Dedifferentiated amniotic fluid mesenchymal stem cell (primary cell): ENCODE data around the gene PROSER2.
A peak's percentile ranks its signal among the peaks of the same experiment; 100 is the strongest.

ENCODE experiments used
- DNase-seq: peaks from one replicate; pipeline ENCODE4 v3.0.0-alpha.2; 2016; ENCODE audit errors: extremely low spot score

The PROSER2 gene

DNA sequence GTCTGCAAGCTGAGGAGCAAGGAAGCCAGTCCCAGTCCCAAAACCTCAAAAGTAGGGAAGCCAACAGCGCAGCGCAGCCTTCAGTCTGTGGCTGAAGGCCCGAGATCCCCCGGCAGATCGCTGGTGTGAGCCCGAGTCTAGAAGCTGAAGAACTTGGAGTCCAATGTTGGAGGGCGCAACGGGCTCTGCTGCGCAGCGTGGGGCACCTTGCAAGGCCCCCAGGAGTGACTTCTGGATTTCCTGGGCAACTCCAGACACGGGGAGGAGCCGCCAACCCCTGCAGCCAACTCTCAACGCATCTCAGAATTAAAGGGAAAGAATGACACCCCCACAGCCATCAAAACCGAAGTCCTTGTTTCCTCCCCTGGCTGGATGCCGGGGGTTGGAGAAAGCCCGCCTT is 18.8 kb upstream of the PROSER2 start:
- no peak for DNase-seq

DNA sequence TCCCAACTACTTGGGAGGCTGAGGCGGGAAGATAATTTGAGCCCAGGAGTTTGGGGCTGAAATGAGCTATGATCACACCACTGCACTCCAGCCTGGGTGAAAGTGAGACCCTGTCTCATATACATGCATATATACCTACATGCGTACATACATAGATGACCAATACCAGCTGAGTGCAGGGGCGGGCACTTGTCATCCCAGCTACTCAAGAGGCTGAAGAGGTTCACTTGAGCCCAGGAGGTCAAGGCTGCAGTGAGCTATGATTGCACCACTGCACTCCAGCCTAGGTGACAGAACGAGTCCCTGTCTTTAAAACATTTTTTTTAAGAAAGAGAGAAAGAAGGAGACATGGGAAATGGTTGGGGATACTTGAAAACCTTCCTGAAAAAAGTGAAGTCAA is 17.4 kb upstream of the PROSER2 start:
- DNase-seq = no peak

DNA sequence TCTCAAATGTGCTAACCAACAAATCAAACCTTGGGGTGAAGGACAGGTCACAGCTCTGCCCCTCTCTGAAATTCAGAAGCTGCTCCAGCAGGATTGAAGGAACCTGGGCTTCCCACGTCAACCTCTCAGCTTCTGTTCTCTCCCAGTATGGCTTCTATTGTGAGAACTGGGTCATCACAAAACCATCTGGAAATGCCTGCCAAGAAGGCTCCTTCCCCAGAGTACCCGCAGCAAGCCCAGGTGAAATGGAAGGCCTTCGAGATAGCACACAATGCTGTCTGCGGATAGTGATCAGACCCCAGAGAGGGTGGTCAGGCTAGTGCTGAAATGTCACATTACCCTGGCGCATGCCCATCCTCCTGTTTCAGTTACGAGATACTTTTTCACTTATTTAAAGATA is 16.4 kb upstream of the PROSER2 start:
- no peak for DNase-seq

DNA sequence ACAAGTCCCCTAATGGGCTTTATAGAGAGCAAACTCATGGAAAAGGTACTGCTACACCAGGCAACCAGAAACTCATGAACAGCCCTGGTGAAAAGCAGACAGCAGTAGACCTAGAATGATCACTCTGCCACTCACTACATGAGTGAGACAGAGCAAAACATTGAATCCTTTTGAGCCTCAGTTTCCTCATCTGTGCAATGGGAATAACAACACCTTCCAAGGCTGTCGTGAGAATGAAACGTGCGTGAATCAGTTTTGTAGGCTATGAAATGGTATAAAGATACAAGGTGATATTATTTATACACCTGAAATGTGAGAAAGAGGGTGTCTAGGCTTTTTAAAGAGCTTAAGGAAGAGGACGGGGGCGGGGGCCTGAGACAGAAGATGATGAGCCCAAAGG is 14.3 kb upstream of the PROSER2 start:
- DNase-seq = no peak

DNA sequence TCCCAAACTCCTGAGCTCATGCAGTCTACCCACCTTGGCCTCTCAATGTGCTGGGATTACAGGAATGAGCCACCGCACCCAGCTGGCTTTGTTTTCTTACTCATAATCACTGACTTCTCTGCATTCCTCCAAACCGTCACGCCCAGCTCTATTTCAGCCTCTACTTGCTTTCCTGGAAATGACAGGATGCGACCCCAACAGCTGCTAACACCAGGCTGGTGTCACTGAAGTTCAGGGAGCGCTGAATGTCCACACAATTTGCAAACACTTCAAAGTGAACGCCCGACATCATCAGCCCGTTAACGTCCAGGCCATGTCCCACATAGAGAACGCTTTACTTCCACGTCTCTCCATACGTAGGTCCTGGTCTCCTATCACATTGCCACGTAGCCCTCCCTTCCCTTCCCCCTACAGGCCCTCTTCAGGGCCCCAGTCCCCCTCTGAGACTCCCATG is 12.8 kb upstream of the PROSER2 start:
- peak; percentile 17 for DNase-seq

DNA sequence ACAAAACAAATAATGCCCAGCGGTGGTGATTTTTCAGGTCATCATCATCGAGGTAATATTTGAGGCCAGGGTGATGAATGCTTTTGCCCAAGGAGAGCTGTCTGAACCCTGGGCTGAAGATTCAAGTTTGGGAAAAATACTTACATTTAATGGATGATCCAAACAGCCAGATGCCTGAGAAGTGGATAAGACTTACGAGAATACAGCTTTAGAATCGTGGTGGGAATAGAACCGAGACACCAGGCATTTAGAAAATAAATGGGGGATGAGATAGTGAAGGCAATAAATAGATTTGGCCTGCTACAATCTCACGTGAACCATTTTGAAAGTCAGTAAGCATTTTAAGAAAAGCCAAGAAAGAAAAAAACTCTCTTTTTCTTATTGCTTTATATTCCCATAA is 12.2 kb upstream of the PROSER2 start:
- DNase-seq = no peak

DNA sequence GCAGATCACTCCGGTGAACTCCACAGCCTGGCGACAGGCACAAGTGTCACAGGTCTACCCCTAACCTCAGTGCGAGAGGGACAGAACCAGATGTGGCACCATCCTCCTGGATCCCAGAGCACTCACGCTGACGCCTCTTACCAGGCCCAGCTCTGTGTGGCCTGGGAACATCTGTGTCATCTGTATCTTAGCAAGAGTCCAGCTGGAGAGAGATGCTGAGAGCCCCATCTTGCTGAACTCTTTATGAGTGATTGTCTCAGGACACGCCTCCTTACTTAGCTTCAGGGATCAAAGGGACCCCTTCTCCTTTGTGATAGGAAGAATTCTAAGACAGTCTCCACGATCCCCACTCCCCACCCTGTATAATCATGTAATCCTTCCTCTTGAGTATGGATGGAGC is 10.0 kb upstream of the PROSER2 start:
- DNase-seq = no peak

DNA sequence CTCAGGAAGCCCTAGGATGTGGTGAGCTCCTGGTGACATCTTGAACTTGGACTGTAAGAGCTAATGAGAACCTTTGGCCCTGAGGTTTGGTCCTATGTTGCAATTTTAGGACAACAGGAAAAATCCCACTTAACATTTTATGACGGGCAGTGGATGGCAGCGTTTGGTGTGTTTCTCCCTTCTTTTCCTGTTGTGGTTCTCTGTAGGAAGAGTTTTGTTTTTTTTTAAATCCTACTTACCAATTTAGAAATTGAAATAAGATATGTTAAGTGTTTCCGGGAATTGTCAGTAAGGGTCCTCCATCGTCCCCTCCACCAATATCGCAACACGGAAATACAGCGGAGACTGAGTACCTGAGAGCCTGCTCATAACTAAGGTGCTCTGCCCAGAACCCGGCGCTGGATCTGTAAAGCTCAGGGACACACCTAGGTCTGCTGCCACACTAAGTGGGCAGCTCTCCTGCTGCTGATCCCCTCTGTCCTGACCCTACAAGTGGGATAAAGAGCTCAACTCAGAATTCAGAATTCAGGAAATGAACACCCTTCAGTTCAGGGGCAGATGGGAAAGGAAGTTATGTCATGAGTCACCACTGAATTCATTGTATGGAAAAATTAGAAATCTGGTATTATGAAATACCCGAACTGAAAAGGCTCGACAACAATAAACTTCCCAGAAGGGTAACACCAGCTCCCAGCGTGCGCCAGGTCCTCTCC is 9.1 kb upstream of the PROSER2 start:
- no peak for DNase-seq

DNA sequence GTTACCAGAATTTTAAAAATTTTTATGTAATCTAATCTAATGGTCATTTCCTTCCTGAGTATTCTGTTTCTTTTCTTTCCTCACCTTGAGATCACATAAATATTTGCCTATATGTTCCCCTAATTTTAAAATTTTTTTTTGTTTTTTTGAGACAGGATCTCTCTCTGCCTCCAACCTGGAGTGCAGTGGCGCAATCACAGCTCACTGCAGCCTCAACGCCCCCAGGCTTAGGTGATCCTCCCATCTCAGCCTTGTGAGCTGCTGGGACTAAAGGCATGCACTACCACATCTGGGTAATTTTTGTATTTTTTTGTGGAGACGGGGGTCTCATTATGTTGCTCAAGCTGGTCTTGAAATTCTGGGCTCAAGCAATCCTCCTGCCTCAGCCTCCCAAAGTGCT is 4.1 kb upstream of the PROSER2 start:
- no peak for DNase-seq

DNA sequence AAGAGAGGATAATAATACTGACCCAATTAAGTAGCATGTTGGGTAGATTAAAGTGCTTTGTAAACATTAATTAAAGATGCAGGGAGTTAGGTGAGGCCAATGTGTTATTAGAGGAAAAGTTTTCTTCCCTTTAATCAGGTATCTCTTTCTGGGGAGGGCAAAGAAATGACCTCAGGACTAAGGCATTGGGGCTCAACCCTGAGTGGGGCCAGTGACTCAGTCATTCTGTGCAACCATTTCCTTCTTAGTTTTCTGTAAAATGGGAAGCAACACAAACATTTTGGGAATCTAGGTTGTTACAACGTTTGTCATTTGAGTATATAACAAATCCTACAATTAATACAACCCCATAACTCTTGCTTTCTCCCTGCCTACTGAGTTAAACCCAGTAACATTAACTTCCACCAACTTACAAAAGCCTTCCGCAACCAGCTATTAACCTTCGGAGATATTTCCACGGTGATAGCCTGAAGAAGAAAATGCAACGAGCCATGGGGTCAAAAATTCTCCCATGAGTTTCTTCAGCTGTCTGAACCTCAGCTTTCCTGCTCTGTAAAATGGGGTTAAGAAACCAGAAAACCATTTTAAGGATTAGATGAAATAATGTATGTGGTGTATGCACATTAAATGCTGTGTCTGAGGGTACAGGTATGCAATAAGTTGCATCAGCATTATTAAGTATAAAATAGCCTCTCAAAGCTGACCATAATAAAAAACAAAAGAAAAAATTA is 965 bp upstream of the PROSER2 start:
- no peak for DNase-seq

DNA sequence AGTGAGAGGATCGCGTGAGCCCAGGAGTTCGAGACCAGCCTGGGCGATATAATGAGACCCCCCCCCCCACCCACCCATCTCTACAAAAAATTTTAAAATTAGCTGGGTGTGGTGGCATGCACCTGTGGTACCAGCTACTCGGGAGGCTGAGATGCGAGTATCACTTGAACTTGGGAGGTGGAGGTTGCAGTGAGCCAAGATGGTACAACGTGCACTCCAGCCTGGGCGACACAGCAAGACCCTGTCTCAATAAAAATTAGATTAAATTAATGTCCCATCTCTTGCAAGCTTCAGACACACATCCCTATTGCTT is 391 bp upstream of the PROSER2 start:
- DNase-seq = no peak

DNA sequence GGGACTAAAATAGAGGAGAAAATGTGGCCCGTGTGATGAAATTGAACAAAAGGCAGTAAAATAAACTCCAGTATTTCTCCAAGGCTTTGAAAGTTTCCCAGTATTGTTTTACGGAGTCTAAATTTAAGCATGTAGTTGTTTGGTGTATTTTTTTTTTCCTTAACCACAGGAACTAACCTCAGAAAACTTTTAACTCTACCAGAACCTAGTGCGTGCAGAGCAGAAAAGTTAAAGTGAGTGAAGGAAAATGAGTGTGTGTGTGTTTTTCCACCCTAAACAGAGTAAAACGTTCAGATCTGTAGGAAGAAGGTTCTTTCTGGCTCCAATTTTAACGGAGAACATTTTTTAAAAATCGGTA is 812 bp downstream of the PROSER2 start:
- no peak for DNase-seq

DNA sequence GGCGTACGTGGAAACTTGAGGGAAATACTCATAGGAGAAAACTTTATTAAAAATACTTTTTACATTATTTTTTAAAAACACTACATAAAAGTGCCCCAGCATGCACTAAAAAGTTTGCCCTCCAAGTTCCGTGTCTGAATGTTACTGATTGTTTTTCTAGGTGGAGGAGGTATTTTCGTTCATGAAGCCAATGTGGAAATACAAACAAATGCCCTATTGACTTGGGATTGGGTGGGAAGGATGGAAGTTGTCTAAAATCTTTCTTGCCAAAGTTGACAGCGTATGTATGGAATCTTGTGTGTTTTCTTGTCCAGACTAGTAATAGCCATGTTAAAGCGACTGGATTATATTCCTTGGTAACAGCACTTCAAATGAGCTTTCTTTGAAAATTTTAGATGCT is 1.2 kb downstream of the PROSER2 start:
- no peak for DNase-seq

DNA sequence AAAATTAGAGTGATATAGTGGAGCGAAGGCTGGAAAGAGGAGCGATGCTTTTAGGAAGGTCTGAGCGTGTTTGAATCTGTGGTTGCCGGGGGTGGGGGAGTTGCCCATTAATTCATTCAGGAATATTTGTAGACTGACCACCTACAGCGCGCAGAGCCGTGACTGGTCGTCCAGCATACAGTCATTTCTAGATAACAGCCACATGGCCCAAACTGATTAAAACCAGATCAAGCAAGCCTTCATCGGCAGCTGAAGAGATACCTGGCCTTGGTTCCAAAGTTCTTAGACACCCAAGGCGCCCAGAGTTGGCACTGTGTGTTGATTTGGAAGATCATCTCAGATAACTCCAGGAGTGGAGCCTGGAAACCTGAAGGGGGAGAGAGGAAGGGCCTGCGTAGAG is 1.7 kb downstream of the PROSER2 start:
- no peak for DNase-seq

DNA sequence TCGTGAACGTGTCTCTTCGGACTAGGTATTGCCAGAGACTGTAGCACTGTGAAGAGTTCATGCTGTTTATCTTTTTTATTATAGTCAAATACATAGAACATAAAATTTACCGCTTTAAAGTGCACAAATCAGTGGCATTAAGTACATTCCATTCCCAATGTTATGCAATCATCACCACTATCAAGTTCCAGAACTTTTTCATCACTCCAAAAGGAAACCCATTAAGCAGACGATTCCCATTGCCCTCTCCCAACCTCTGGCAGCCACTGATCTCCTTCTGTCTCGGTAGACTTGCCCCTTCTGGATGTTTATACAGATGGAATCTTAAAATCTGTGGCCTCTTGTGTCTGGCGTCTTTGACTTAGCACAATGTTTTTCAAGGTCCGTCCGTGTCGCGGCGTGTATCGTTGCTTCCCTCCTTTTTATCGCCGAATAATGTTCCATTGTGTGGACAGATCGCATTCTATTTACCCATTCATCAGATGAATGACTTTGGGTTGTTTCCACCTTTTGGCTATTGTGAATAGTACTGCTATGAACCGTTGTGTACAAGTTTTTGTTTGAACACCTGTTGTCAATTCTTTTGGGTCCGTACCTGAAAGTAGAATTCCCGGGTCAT is 2.7 kb downstream of the PROSER2 start:
- DNase-seq = no peak

DNA sequence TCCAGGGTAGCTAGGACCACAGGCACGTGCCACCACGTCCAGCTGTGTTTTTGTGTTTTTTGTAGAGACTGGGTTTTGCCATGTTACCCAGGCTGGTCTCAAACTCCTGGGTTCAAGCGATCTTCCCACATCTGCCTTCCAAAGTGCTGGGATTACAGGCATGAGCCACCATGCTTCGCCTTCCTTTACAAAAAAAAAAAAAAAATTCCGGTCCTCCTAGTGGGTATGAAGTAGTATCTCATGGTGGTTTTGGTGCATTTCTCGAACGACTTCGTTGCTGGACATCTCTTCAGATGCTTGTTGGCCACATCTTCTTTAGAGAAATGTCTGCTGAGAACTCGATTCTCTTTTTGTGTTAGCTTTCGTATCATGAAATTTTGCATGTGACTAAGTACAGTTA is 3.9 kb downstream of the PROSER2 start:
- DNase-seq = no peak

DNA sequence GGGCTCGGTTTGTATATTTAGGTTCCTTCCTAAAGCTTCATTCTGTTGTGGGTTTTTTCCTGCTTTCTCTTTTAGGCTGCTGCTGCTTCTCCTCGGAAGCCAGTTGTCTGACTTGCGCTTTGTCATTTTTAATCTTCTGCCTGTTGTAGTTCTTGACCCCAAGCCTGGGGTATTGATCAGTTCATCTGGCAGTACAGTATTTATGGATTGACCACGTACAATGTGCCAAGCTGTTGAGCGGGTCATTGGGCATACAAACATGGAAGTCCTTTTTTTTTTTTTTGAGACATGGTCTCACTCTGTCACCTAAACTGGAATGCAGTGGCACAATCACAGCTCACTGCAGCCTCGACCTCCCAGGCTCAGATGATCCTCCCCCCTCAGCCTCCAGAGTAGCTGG is 4.3 kb downstream of the PROSER2 start:
- no peak for DNase-seq

DNA sequence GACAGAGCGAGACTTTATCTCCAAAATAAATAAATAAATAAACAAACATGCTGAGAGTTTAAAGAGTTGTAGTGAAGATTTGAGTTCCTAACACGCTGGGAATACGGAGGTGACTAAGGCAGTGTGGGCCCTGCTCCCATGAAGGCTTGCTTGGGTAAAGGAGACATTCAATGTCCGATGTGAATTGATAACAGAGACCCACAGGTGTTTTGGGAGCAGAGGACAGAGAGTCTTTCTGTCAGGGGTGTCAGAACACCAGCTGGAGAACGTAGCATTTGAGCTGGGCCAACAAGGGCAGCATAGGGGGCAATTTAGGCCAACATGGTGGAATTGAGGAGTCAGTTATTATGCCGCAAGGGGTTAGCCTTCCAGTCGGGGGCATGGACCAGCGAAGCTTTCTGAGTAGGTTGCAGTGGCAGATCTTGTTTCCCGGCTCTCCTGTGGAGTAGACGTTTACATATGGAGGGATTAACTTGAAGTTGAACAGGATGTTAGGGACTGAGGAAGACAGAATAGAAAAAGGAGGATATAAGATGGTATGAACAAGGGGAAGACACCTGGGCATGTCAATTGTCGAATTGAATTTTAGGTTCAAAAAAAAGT is 5.6 kb downstream of the PROSER2 start:
- no peak for DNase-seq

DNA sequence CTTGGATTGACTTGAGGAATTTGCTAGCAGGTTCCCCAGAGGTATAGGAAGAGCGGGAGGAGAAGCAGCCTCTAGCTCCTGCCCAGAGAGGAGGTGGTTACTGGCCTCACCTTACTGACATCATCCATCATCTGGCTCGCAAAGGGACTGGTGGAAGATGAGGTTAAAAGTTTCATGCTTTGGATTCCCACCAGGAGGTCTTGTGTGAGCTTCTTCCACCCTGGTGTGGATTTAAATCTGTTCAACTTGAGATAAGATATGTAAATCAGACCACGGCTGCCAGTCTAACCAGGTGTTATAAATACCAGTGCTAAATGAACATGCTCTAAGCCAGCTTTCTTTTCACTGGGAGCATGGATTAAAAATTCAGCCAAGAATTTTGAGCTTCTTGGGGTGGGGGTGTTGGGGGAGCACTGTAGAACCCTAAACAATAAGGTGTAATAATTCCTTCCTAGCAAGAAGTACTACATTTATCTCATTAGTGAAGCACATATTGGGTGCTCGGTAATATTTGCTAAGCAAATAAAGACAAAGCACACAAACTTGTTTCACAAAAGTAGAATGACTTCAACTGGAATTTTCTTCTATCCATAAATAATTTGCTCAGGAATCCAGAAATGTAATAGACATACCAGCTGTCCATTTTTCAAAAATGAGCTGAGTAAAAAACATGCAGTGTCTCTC is 7.8 kb downstream of the PROSER2 start:
- DNase-seq = no peak

DNA sequence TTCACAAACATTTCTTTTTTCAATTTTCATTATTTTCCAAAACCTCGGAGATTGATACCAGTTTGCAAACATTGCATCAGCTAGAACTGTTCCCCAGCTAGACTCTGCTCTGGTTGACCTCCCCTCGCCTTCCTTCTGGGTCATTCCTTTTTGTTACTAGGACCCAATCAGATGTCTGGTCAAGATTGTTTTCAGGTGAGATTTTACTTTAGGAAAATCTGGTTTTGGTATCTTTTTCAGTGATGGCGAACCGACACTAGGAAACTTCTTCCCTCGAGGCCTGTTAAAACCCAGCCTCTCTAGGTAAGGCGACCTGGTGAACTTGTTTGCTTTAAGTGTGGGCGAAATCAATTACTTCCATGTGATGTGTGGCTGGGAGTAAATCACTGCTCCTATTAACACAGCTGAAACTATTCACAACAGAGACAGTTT is 8.4 kb downstream of the PROSER2 start:
- peak; percentile 60 for DNase-seq

DNA sequence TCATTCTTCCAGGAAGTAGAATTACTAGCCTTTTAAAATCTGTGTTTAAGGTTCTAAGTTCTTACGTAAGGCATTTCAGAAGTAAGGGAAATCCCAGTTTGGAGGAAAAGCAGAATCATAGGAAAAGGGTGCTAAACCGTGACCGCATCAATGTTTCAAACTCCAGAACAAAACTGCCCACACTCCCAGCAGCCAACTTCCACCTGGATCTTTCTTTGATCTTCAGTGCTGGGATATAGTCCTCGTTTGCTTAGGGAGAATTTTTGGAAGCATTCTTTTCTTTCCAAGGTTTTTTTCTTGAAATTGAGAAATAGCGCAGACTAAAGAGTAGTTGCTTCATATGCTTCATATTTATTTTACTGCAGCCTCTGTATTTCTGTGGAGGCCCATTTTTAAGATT is 8.9 kb downstream of the PROSER2 start:
- DNase-seq = no peak

DNA sequence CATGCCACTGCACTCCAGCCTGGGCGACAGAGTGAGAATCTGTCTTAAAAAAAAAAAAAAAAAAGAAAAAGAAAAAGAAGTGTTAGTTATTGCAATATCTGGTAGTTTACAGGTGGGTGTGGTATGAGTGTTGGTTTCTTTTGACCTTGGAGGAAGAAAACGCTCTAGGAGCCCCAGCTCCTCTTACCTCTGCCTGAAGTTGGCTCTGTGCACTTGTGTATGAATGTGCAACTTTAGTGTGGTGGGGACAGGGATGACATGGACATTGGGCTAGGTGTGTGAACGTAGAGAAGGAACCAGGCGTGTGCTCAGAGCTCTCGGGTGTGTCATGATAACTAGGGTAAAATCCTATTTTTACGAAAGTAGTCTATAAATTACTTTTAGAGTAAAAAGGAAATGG is 11.9 kb downstream of the PROSER2 start:
- DNase-seq = no peak
